NCI-H2227 treated with DMSO at 0.1 percent for 48 hours (cell line): ENCODE data around the gene FADS6.
A peak's percentile ranks its signal among the peaks of the same experiment; 100 is the strongest.

Experiments used
- DNase-seq: peaks from one replicate; lab custom pipeline; 2025; lab: John Stamatoyannopoulos, UW

Gene FADS6

GRCh38 chr17:74868908-74869255 is 24.6 kb downstream of the FADS6 start:
- DNase-seq = no peak

GRCh38 chr17:74868251-74868907 is 25.1 kb downstream of the FADS6 start:
- DNase-seq = no peak

DNA sequence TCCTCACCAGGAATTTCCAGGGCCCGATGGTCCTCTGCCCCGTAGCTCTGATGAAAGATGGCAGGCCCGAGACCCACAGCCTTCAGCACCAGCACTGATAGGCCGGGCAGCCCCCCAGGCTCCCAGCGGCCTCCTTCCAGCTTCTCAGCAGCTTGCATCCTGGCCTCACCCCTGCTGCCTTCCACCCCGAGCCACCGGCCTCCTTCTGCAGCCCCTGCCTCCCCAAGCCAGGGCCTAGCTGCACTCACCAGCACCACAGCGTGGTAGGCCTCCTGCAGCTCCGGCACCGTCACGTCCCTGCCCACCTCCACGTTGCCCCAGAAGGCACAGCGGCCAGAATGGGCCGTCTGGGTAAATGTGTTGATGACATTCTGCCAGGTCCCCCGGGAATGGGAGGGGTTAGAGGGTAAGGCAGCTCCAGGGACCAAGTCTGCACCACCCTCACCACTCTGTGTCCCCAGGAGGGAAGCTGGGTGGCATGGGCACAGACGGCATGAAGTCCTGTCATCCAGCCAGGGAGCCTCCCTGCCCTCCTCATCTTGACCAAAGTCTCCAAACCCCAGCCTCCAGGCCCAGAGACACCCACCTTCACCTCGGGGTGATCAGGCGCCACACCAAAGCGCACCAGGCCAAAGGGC is 27.1 kb downstream of the FADS6 start:
- DNase-seq = no peak

GRCh38 chr17:74865504-74866197 is 27.8 kb downstream of the FADS6 start:
- DNase-seq = no peak

GRCh38 chr17:74864866-74865395 is 28.5 kb downstream of the FADS6 start:
- DNase-seq = peak; percentile 61

GRCh38 chr17:74864297-74864865 is 29.1 kb downstream of the FADS6 start:
- no peak for DNase-seq

DNA sequence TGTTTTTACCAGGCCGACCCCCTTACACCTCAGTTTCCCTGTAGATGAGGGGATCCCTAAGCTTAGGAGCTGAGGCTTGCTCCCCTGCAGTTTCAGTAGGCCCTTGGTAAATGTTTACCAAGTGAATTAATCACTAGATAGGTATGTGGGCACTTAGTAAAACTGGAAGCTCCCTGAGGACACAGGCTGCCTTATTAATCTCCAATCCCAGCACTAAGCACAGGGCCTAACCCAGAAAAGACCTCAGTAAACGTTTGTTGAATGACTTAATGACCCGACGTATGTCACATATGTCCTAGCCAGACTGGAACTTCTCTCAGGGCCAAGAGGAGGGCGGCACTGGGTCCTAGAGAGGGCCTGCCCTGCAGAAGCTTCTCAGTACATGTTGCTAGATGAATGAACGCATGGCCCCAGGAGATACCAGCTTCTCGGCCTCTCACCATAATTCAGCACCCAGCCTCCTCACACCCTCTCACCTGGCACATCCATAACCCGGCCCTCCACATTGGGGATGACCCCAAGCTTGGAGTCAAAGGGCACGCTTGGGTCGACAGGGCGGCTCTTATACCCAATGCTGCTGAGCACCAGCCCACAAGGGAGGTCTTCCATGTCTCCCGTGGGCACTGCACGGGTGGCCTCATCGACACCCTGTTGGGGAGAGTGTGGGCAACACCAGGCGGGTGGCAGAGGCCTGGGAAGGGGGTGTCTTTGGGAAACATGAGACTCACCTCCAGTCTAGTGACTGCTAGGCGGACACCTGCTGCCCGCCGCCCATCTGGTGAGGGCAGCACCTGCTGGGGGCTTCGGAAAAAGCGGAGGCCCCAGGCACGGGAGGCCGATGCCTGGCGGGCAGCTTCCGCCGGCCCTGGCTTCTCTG is 29.8 kb downstream of the FADS6 start:
- no peak for DNase-seq

GRCh38 chr17:74862919-74863318 is 30.5 kb downstream of the FADS6 start:
- no peak for DNase-seq

DNA sequence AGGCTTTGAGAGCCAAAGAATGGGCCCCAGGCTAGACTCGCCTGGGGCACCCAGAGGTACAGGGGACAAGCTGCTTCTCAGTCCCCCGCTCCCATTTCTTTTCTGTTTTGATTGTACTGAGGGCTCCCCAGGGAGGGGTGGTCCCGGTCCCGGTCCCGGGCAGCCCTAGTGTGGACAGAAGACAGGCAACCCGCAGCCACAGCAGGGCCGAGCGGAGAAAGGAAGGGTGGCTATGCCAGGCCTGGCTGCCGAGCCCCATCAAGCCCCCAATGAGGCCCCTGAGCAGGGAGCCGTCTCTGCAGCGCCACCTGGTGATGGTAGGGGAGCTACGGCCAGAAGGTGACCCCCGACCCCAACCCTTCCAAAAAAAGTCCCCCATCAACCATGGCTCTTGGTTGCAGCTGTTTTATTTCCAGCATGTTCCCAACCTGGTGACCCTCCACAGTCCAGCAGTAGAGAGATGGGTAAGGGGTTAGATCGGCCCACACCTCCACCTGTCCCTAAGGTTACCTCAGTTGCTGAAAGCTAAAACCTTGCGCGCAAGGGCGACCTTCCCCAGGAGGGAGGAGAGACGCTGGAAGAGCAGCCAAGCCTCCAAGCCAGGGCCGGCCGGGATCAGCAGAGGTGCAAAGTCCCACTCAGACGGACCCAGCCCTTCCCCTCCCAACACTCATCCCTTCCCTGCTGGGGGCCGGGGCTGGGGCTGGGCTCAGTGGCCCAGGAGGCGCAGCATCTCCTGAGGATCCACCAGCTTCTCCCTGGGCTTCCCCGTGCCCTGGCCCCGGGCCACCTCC is 31.1 kb downstream of the FADS6 start:
- DNase-seq = no peak

GRCh38 chr17:74861662-74862107 is 31.7 kb downstream of the FADS6 start:
- DNase-seq = no peak

GRCh38 chr17:74860872-74861661 is 32.4 kb downstream of the FADS6 start:
- DNase-seq = no peak

DNA sequence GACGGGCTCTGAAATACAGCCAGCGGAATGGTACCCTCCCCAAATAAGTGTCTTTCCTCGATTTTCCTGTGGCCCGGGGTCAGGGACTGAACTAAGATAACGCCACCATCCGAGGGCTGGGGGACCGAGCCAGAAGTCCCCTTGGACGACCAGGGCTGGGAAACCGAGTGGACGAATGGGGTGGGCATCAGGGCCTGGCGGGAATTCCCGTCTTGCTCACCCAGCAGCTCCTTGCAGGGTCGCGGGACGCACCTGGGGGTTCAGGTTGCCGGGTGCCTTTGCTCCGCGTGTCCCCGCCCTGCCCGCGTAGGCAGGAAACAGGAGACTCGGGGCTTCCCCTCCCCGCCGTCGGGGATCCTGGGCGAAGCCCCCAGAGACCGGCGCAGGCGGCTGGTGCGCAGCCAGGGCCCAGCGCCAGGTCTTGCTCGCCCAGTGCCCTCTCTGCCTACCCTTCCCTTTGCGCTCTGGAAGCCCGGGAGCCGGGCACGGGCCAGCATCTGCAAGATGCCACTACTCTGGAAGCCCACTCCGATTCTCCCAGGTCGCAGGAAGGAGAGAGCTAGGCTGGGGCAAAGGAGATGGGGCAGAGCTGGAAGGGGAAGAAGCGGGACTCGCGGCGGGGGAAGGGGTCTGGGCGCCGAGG is 33.1 kb downstream of the FADS6 start:
- DNase-seq = no peak

DNA sequence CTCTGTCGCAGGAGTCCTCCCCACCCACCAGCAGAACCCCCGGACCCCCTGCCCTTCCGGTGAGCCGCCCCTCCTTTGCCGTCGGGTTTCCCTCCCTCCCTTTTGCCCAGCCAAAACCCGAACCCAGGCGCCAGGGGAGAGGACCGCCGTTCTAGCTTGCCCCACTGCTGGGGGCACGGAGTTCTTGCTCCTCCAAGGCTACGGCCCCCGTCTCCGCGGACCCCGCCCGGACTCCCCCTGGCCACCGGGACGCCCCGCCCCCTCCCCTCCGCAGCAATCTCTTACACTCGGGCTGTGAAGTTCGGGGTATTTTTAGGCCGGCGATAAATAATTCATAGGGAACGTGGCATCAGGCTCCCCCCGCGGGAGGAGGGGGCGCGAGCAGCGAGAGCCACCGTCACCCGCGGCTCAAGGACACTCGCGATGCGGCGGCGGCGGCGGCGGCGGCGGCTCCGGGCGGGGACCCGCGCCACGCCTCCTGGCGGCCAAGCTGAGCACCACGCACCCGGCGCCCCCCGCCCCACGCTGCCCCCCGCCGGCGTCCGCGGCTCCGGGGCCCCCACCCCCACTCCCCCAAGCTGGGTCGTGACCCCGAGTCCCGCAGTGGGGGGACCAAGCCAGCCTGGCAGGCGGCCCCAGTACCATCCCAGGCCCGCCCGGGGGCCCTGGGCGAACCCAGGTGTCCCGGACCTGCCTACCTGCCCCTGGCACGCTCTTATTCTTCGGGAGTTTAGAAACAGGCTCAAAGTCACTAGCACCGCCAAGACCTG is 33.8 kb downstream of the FADS6 start, which contains the start of gene GRIN2C:
Gene GRIN2C, minus strand, starts transcription at position 427 of the 770 bp plus-strand sequence. CDS start 4,793 bp downstream, outside the sequence.
- DNase-seq = no peak

DNA sequence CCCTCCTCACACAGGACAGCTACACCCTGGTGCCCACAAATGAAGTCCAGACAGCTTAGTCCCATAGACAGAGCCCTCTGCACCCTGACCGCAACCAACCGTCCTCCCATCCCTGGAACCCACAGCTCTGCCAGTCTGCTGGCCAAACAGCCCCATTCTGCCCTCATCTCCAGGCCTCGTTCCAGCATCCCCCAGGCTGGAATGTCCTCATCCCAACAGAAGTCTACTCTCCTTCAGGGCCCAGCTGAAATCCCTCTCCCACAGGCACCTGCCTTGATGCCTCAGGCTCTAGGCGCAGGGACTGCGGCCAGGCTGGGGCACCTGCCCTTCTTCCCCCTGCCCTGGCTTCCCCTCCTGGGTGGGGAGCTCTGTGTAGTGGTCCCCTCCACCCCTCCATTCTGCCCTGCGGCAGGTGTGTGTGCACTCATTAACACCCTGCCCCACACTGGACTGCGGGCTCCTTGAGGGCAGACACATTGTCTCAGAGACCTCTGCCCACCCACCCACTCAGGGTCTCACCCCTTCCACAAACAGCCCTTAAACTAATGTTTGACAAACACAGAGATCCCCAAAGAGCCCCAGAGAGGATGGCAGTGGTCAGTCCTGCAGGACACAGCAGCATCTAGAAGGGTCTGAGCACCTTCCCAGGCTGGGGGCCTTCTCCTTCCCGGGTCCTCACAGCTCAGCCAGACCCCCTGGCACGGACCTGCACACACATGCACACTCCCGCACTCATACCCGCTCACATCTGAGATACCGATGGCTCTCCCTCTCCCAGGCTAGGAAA is 34.6 kb downstream of the FADS6 start:
- no peak for DNase-seq

DNA sequence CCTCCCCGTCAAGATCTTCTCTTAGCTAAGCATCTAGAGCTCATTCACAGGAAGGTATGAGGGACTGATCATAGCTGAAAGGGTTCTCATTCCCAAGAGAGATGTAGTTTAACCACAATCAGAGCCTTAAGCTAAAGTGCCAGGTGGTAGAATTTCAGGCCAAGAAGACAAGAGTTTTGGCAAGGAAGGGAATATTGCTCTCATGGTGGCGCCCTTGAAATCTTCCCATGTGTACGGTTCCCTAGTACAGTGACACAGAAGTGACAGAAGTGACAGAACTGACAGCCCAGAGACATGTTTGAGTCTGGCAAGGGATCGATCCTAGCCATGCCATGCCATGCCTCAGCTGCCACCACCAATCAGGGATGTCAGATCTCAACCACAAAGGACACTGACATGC is 36.2 kb downstream of the FADS6 start:
- DNase-seq = no peak

- no peak for DNase-seq
Measured at GRCh38 chr17:74856112-74856511, 37.3 kb downstream of the FADS6 start.

GRCh38 chr17:74855323-74855722 is 38.1 kb downstream of the FADS6 start:
- DNase-seq = no peak

DNA sequence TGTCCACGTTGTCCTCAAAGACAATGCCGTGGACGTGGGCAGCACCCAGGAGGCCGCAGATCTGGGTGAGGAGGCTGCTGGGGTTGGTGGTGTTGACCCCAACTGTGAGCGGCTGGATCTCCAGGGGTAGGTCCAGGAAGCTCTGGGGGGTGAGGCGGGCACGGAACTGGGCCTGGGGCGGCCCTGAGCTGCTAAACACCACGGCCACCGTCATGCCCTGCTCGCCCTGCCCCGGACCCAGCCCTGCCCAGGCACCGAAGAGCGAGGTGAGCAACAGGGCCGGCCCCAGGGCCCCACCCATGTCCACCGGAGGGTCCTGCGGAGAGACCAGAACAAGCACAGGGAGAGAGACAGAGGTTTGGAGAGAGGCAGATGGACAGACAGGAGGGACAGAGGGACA is 38.6 kb downstream of the FADS6 start:
- no peak for DNase-seq
